NOMO-1 (cell line): Measurements from ENCODE around the gene ASPRV1.

Experiments used
- DNase-seq, 2 experiments: peaks; one replicate each; lab custom pipeline; 2025; ENCODE audit not compliant: unreplicated experiment in 2 of 2; lab: John Stamatoyannopoulos, UW

The ASPRV1 gene

GRCh38 chr2:69943843-69944525 lies 17.4 kb downstream of the ASPRV1 start:
- peak in 1 of 2 experiments; percentile 11 for DNase-seq

- DNase-seq, result no peak
Observed at GRCh38 chr2:69943000-69943842, 18.2 kb downstream of the ASPRV1 start.

GRCh38 chr2:69940691-69941090 lies 20.7 kb downstream of the ASPRV1 start:
- DNase-seq, result no peak

GRCh38 chr2:69939722-69940121 lies 21.7 kb downstream of the ASPRV1 start:
- no peak for DNase-seq

- DNase-seq, result no peak
Observed at GRCh38 chr2:69937968-69938367, 23.5 kb downstream of the ASPRV1 start.

GRCh38 chr2:69936906-69937305 lies 24.5 kb downstream of the ASPRV1 start:
- no peak for DNase-seq

GRCh38 chr2:69935011-69935410 lies 26.4 kb downstream of the ASPRV1 start:
- DNase-seq, result no peak

- DNase-seq, result no peak
Observed at GRCh38 chr2:69934614-69934908, 26.9 kb downstream of the ASPRV1 start.

GRCh38 chr2:69933839-69934613 lies 27.4 kb downstream of the ASPRV1 start:
- no peak for DNase-seq

GRCh38 chr2:69933254-69933828 lies 28.1 kb downstream of the ASPRV1 start:
- DNase-seq, result peak in 1 of 2 experiments; percentile 57

- DNase-seq, result no peak
Observed at GRCh38 chr2:69932596-69932922, 28.9 kb downstream of the ASPRV1 start.

- DNase-seq, result no peak
Observed at GRCh38 chr2:69931832-69932595, 29.4 kb downstream of the ASPRV1 start.

GRCh38 chr2:69926849-69927515 lies 34.4 kb downstream of the ASPRV1 start:
- DNase-seq, result peak; percentile 73 to 93

- no peak for DNase-seq
Observed at GRCh38 chr2:69923116-69923515, 38.3 kb downstream of the ASPRV1 start.

- peak; percentile 20 to 70 for DNase-seq
Observed at GRCh38 chr2:69918401-69918800, 43.0 kb downstream of the ASPRV1 start.

GRCh38 chr2:69917852-69918251 lies 43.6 kb downstream of the ASPRV1 start:
- DNase-seq, result peak; percentile 28 to 33

- DNase-seq, result no peak
Observed at GRCh38 chr2:69916106-69916505, 45.3 kb downstream of the ASPRV1 start.

- peak in 1 of 2 experiments; percentile 55 for DNase-seq
Observed at GRCh38 chr2:69914950-69915945, 46.2 kb downstream of the ASPRV1 start, which contains the start of gene MXD1. TSS of gene MXD1 (plus strand) at chr2:69915109. CDS start at chr2:69915331, 222 bp downstream.
